Measurements from ENCODE around the gene EPN2.
A peak's percentile ranks its signal among the peaks of the same experiment; 100 is the strongest.

EPN2 gene

GRCh38 chr17:19384723-19385391 lies 147.7 kb downstream of the EPN2 start:
- DNase-seq: peak; percentile 84

DNA sequence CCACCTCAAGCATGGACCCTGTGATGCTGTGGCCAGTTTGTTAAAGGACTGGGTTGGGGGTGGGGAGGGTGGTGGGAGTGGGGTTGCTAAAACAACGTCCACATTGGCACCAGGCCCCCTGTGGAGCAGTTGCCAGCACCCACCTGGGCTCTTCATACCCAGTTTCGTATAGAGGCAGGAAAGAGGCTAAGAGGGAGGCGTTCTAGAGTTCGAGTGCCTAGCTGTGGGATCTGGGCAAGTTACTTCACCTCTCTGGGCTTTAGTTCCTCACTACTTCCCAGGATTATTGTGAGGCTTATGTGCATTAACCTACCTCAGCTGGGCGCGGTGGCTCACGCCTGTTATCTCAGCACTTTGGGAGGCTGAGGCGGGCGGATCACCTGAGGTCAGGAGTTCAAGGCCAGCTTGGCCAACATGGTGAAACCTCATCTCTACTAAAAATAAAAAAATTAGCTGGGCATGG lies 148.4 kb downstream of the EPN2 start:
- DNase-seq: no peak

All from NCI-H446 treated with DMSO at 0.1 percent for 48 hours (cell line).